Stimulated activated CD8-positive, alpha-beta memory T cell treated with anti-CD3 and anti-CD28 coated beads, Interleukin-4, amount 100 ng/mL, for 1 hour (primary cell): ENCODE measurements around the gene RAD51AP2.
"Not testable (repeated sequence)": the region's sequence is repeated elsewhere in the genome, so short reads cannot be mapped to it uniquely, and the experiment has no call there.

Source experiments
- DNase-seq, 2 donors: peaks; one replicate each; pipeline ENCODE4 v3.0.0-alpha.2; 2020; ENCODE audit warnings: low read depth in 2 of 2, low spot score in 1 of 2

Gene RAD51AP2

GRCh38 chr2:17518212-17519154 is at the start of gene RAD51AP2:
RAD51AP2 (minus strand) TSS chr2:17518440; CDS start chr2:17518415, 25 bp downstream.
- DNase-seq, result no peak

- not testable (repeated sequence) for DNase-seq
These were observed 47.5 kb upstream of the RAD51AP2 start for GRCh38 chr2:17565726-17566125.

GRCh38 chr2:17558878-17559277 is 40.6 kb upstream of the RAD51AP2 start:
- DNase-seq, result no peak

GRCh38 chr2:17558053-17558452 is 39.8 kb upstream of the RAD51AP2 start:
- DNase-seq, result no peak

GRCh38 chr2:17557596-17557995 is 39.4 kb upstream of the RAD51AP2 start:
- DNase-seq, result no peak

- DNase-seq, result no peak
These were observed 36.9 kb upstream of the RAD51AP2 start for GRCh38 chr2:17555150-17555549.

- DNase-seq, result no peak
These were observed 32.7 kb upstream of the RAD51AP2 start for GRCh38 chr2:17550907-17551306.

GRCh38 chr2:17547737-17548136 is 29.5 kb upstream of the RAD51AP2 start:
- DNase-seq, result no peak

- no peak for DNase-seq
These were observed 29.0 kb upstream of the RAD51AP2 start for GRCh38 chr2:17547237-17547636.

- no peak for DNase-seq
These were observed 27.7 kb upstream of the RAD51AP2 start for GRCh38 chr2:17545680-17546613.

- no peak for DNase-seq
These were observed 26.0 kb upstream of the RAD51AP2 start for GRCh38 chr2:17544256-17544655.

GRCh38 chr2:17543848-17544247 is 25.6 kb upstream of the RAD51AP2 start:
- no peak for DNase-seq

GRCh38 chr2:17543131-17543660 is 25.0 kb upstream of the RAD51AP2 start:
- DNase-seq, result no peak

- DNase-seq, result no peak
These were observed 24.2 kb upstream of the RAD51AP2 start for GRCh38 chr2:17542471-17542870.

GRCh38 chr2:17541531-17541950 is 23.3 kb upstream of the RAD51AP2 start:
- no peak for DNase-seq

GRCh38 chr2:17540813-17541530 is 22.7 kb upstream of the RAD51AP2 start:
- no peak for DNase-seq

- no peak for DNase-seq
These were observed 22.0 kb upstream of the RAD51AP2 start, which contains the start of gene VSNL1 for GRCh38 chr2:17540093-17540812. VSNL1 (plus strand) TSS chr2:17540696; CDS start chr2:17592075, 51,379 bp downstream.

- DNase-seq, result no peak
These were observed 21.4 kb upstream of the RAD51AP2 start for GRCh38 chr2:17539611-17540092.

- no peak for DNase-seq
These were observed 20.8 kb upstream of the RAD51AP2 start for GRCh38 chr2:17538844-17539554.
